Measurements from ENCODE around the gene RHBDD3. TPM values are rescaled to one million over a fixed set of nuclear protein-coding genes. Genes with fewer than 3 reads are reported as not detected.

The RHBDD3 gene
- total RNA-seq, 2 donors from 2014 or later: 23.9 to 36.7 TPM

- Histone ChIP-seq H3K27me3 (replicated peaks; ENCODE audit: insufficient read depth) (peaks cover 15% of the 10 kb centered on the region), H3K9me3 (no peaks in the 10 kb centered on the region), H3K4me1 (ENCODE audit: control insufficient read depth in 1 of 2, low read depth in 2 of 2) (peaks cover 39 to 60% of the 10 kb centered on the region in 2 donors), H3K36me3 (no peaks in the 10 kb centered on the region), H3K27ac (no peak overlapping the region), H3K4me3 (peak overlapping the region; percentile 57)
- TF ChIP-seq, protein P1, sequence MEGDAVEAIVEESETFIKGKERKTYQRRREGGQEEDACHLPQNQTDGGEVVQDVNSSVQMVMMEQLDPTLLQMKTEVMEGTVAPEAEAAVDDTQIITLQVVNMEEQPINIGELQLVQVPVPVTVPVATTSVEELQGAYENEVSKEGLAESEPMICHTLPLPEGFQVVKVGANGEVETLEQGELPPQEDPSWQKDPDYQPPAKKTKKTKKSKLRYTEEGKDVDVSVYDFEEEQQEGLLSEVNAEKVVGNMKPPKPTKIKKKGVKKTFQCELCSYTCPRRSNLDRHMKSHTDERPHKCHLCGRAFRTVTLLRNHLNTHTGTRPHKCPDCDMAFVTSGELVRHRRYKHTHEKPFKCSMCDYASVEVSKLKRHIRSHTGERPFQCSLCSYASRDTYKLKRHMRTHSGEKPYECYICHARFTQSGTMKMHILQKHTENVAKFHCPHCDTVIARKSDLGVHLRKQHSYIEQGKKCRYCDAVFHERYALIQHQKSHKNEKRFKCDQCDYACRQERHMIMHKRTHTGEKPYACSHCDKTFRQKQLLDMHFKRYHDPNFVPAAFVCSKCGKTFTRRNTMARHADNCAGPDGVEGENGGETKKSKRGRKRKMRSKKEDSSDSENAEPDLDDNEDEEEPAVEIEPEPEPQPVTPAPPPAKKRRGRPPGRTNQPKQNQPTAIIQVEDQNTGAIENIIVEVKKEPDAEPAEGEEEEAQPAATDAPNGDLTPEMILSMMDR (IDR thresholded peaks at IDR 0.05): no peak
- no peak for ATAC-seq (ENCODE audit: insufficient number of reproducible peaks, low FRiP score, low read depth)
- no peak for DNase-seq (ENCODE audit: low spot score)
Measured at GRCh38 chr22:29313576-29314466, 46.0 kb upstream of the RHBDD3 start.

- H3K27ac ChIP-seq: no peak overlapping the region
- H3K27me3 ChIP-seq (replicated peaks; ENCODE audit: insufficient read depth): peaks cover 15% of the 10 kb centered on the region
- DNase-seq (ENCODE audit: low spot score) (no peak), ATAC-seq (ENCODE audit: insufficient number of reproducible peaks, low FRiP score, low read depth) (no peak)
- H3K36me3 ChIP-seq: no peaks in the 10 kb centered on the region
- peaks cover 46 to 67% of the 10 kb centered on the region in 2 donors for H3K4me1 ChIP-seq (ENCODE audit: control insufficient read depth in 1 of 2, low read depth in 2 of 2)
- TF ChIP-seq, protein P1 (IDR thresholded peaks at IDR 0.05): peak; percentile 82
- no peak overlapping the region for H3K4me3 ChIP-seq
- no peaks in the 10 kb centered on the region for H3K9me3 ChIP-seq
Measured at GRCh38 chr22:29313126-29313575, 45.4 kb upstream of the RHBDD3 start.

DNA sequence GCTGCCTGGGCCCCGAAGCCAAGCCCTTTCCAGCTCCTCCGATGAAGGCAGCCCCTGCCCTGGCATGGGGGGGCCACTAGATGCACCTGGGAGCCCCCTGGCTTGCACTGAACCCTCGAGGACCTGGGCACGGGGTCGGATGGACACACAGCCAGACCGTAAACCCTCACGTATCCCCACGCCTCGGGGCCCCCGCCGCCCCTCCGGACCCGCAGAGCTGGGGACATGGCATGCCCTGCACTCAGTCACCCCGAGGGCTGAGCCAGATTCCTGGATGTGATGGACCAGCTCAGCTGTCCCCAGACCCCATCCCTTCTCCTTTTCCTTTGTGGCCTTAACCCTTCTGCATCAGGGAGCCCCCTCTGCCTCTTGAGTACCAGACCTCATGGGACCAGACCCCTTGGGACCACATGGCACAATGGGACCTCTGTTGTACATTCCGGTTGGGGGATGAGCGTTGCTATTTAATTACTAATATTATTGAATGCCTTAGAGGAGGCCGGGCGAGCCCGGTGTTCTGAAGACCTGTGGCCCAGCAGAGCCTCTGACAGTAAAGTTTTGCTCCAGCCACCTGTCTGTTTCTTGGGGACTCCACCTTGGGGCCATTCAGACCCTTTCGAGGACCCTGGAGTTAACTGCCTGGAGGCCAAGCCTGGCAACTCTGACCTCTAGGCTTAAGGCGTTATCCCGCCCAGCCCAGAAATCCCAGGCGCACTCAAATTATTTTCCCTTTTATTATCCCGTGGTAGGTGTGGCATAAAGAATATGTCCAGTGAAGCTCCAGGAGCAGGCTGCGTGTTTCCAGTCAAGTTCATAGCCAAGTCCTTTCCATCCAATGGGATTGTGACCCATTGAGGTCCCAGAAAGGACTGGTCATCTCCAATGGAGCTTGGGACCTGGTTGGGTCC, 44.7 kb upstream of the RHBDD3 start:
- Histone ChIP-seq H3K4me3 (no peak overlapping the region), H3K27ac (no peak overlapping the region), H3K4me1 (ENCODE audit: control insufficient read depth in 1 of 2, low read depth in 2 of 2) (peaks cover 53 to 74% of the 10 kb centered on the region in 2 donors), H3K9me3 (no peaks in the 10 kb centered on the region), H3K27me3 (replicated peaks; ENCODE audit: insufficient read depth) (peaks cover 15% of the 10 kb centered on the region), H3K36me3 (no peaks in the 10 kb centered on the region)
- no peak for ATAC-seq (ENCODE audit: insufficient number of reproducible peaks, low FRiP score, low read depth)
- DNase-seq (ENCODE audit: low spot score): no peak
- TF ChIP-seq, protein P1 (IDR thresholded peaks at IDR 0.05): no peak

DNA sequence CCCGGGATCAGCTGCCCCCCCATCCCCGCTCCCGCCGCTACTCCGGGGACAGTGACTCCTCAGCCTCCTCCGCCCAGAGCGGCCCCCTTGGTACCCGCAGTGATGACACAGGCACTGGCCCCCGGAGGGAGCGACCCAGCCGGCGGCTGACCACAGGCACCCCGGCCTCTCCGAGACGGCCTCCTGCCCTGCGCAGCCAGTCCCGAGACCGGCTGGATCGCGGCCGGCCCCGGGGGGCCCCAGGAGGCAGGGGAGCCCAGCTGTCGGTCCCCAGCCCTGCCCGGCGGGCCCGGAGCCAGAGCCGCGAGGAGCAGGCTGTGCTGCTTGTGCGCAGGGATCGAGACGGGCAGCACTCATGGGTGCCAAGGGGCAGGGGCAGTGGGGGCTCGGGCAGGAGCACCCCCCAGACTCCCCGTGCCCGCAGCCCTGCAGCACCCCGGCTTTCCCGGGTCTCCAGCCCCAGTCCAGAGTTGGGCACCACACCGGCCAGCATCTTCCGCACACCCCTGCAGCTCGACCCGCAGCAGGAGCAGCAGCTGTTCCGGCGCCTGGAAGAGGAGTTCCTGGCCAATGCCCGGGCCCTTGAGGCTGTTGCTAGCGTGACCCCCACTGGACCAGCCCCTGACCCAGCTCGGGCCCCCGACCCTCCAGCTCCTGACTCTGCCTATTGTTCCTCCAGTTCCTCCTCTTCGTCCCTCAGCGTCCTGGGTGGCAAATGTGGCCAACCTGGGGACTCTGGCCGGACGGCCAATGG, 43.9 kb upstream of the RHBDD3 start:
- no peaks in the 10 kb centered on the region for H3K9me3 ChIP-seq
- peaks cover 54 to 76% of the 10 kb centered on the region in 2 donors for H3K4me1 ChIP-seq (ENCODE audit: control insufficient read depth in 1 of 2, low read depth in 2 of 2)
- peaks cover 15% of the 10 kb centered on the region for H3K27me3 ChIP-seq (replicated peaks; ENCODE audit: insufficient read depth)
- DNase-seq (ENCODE audit: low spot score) (no peak), ATAC-seq (ENCODE audit: insufficient number of reproducible peaks, low FRiP score, low read depth) (no peak)
- no peaks in the 10 kb centered on the region for H3K36me3 ChIP-seq
- peak overlapping the region; percentile 63 to 86 for H3K27ac ChIP-seq
- H3K4me3 ChIP-seq: peak overlapping the region; percentile 69
- TF ChIP-seq, protein P1 (IDR thresholded peaks at IDR 0.05): no peak

Measured in thoracic aorta (tissue), 2 donors.